Hematopoietic multipotent progenitor cell treated with erythropoietin and hydrocortisone succinate and interleukin-3 and kit ligand, for 17 days (in vitro differentiated cells): ENCODE data around the gene LCE6A.

Experiments
- DNase-seq: peaks from one replicate; pipeline ENCODE4 v3.0.0-alpha.2; 2015; ENCODE audit warnings: low spot score

Gene LCE6A

DNA sequence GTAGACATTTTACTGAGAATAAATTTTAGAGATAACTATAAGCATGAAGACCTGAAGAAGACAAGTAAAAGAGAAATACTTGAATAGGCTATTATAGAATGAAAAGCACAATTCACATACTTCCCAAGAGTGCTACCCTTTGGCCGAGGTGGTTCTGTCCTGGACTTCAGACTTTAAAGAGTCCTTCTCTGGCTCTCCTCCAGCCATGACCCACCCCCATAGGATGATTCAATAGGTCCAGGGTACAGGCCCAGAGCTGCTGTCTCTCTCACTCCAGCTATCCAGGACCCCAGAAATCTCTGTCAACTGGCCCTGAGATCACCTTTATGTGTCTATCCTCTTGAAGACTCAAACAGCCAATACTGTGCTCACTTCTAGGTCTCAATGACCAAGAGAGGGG is 34.2 kb downstream of the LCE6A start:
- no peak for DNase-seq

- DNase-seq = no peak
Measured at GRCh38 chr1:152878042-152878441, 35.4 kb downstream of the LCE6A start, which contains the start of gene SMCP. Gene SMCP (plus strand): TSS chr1:152878322. CDS start chr1:152884423, 6,101 bp downstream.

DNA sequence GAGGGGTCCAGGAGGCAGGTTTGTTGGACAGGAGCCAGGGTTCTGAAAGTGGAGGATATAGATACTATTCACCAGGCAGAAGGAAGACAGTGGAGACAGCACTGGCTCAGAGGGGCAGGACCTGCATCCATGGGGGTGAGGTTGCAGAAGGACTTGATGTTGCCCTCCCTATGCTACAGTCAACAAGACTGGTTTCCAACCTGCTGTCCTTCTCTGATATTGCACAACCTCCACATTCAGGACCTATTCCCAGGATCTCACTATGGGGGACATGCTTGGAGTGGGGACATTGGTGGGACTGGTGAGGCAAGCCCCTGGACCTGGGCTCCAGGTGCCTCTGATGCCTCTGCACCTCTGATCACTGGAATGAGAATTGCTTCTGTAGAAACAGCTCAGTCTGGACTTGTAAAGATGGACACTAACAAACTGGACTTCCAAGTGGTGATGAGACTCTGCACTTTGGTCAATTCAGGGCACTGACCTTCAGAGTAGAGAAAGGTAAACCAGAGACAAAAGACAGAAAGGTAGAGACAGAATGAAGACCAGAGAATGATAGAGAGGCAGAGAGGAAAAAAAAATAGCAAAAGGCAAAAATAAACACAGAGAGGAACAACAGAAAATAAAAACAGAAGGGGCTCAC is 37.0 kb downstream of the LCE6A start:
- DNase-seq = no peak

DNA sequence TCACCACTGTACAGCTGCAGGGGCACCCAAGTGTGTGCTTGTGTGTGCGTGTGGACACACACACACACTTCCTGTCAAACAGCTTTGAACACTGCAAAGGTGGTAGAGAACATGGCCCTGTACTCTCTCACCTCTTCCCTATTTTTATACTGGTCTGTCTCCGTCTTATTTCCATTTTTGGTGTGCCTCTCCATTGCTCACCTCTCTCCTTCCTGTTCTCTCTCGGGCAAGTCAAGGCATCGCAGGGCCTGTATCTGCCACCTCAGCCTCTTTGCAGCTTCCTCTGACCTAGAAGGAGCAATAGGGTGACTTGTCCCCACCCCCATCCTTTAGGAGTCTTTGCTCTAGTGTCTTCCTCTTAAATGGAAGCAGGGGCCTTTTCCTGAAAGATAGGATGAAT is 37.7 kb downstream of the LCE6A start:
- DNase-seq = no peak

DNA sequence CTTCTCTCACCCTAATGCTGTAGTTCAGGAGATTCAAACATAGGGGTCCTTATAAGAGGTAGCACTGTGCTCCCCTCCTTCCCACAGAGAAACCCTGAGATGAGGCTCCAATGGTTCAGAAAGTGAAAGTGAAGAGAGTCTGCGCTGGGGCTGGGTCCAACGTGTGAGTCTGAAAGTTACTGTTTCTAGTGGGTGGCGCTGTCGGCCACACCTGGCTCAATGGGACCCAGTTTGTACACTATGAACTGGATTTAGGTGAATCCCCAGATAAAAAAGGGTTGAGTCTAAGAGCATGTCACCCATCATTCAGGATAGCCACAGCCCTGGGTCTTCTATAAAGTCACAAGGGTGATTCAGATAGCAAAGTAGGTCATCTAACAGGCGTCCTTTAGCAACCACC is 38.3 kb downstream of the LCE6A start:
- DNase-seq = no peak

DNA sequence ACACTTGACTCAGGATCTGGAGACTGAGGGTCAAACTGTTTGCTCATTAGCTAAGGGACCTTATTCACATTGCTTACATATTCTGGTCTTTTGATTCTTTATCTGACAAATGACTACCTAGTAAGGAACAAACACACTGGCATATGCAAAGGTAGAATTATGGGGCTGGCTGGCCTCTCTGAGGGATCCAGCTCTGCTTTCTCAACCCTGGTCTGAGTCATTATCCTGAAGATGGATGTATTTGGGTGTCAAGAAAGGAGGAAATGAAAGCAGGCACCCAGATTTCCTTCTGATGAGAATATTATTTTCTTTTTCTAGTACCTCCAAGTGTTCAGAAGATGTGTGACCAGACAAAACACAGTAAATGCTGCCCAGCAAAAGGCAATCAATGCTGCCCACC is 41.4 kb downstream of the LCE6A start:
- no peak for DNase-seq

DNA sequence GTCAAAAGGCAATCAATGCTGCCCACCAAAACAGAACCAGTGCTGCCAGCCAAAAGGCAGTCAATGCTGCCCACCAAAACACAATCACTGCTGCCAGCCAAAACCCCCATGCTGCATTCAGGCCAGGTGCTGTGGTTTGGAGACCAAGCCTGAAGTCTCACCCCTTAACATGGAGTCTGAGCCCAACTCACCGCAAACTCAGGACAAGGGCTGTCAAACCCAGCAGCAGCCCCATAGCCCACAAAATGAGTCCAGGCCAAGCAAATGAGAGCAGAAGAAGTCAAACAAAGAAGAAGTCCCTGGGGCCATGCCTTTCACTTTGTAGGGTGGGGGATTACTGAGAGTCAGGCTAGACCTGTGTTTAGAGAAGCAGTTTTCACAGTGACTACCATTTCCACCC is 41.9 kb downstream of the LCE6A start:
- DNase-seq = no peak

DNA sequence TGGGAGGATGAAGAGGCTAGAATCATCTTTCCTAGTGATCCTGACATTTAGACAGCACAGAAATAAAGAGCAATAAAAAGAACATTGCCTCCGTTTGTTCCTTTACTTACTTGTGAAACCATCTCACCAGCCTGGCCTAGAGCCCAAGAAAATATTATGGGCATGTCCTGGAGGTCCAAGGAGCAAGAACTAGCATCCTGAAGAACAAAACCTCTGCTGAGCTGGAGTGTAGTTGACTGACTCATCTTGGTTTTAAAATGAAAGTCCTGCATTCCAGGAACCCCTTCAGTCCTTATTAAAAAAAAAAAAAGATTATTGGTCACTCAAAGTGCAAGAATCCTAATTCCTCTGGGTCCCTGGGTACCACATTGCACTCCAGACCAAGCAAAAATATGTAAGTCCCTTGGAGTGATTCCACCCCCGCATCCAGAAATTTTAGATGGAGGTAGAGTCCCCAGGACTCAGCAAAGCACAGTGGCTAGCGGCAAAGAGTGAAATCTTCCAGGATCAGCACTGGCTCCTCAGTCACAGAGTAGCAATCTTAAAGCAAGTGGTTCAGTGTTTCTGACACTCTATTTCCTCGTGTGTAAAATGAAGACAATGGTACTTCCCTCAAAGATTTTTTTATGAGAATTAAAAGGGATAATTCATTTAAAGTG is 42.4 kb downstream of the LCE6A start:
- no peak for DNase-seq

DNA sequence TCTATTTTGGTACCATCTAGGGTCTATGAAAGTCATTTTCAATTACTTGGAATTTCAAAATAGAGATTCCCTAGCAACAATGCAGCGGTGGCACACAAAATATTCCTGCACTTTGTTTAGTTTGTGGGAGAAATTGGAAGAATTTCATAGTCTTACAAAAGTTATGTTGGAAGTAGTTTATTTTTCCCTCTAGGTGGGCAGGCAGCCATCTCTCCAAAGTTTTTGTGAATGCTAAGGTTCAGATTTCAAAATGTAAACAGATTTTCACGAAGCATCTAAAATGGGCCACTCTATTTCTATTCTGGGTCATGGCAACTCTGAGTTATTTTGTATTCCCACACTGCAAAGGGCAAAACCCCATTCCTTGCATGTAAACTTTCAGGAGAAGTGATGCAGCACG is 43.4 kb downstream of the LCE6A start:
- DNase-seq = no peak

DNA sequence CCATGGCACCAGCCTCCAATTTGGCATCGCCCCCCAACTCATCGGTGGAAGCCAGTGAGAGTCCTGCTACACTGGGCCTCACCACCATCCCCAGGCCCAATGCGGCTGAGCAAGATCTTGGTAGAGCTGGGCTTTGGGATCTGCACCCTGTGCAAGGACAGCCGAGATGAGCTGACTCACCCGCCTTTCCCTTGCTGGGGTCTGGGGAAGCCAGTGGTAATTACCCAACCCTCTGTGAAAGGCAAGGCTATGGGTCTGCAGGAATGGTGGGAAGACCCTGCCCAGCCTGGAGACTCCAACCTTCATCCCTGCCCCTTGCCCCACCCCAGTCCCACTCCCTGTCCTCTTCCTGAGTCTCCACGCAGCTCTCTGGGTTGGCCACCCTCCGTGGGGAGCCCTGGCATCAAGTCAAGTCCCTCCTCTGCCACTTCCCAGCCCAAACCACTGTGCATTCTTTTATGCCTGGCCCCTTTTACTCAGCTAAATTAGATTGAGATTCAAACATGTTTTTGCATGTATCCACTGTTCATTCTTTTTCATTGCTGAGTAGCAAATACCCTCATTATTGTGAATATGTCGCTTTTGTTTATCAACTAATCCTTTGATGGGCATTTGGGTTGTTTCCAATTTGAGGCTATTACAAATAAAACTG is 44.2 kb downstream of the LCE6A start:
- DNase-seq = no peak

DNA sequence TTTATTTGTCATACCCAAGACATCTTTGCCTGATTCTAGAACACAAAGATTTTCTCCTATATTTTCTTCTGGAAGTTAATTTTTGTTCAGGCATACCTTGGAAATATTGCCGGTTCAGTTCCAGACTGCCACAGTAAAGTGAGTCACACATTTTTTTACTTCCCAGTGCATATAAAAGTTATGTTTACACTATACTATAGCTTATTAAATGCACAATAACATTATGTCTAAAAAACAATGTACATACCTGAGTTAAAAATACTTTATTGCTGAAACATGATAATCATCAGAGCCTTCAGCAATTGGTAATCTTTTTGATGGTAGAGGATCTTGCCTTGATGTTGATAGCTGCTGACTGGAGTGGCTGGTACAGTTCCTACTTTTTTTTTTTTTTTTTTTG is 45.5 kb downstream of the LCE6A start:
- no peak for DNase-seq
